HG03457 (cell line): Measurements from ENCODE around the gene SAMD8.

Experiments
- ATAC-seq: cut with Tn5 transposase; IDR thresholded peaks from one replicate; pipeline ENCODE4 v1.9.1; 2021; ENCODE audit warnings: moderate number of reproducible peaks; ENCODE audit not compliant: unreplicated experiment

SAMD8 gene

DNA sequence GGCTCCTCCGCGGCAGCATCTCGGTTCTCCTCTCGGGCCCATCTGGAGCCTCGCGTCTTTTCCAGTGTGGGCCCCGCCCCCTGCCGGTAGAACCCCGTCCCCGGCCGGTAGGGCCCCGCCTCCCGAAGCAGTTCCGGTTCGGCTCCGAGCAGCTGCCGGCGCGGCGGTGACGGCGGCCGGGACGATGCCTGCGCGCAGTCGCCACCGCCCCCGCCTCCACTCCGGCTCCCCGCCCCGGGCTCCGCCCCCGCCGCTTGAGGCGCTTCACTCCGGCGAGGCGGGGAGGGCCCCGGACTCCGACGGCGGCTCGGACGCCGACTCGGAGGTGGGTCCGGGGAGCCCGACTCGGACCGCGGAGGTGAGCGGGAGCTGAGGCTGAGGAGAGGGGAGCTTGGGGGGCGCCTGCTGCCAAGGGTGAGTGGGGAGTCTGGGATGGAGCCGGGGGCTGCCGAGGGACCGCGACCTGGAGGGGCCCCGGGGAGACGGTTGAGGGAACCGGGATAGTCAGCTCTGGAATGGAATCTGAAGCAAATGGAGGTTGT, at the start of gene SAMD8:
Gene SAMD8, plus strand, starts transcription at position 292 of the 542 bp plus-strand sequence. CDS start 38,873 bp downstream, outside the sequence.
- ATAC-seq: peak; percentile 70

DNA sequence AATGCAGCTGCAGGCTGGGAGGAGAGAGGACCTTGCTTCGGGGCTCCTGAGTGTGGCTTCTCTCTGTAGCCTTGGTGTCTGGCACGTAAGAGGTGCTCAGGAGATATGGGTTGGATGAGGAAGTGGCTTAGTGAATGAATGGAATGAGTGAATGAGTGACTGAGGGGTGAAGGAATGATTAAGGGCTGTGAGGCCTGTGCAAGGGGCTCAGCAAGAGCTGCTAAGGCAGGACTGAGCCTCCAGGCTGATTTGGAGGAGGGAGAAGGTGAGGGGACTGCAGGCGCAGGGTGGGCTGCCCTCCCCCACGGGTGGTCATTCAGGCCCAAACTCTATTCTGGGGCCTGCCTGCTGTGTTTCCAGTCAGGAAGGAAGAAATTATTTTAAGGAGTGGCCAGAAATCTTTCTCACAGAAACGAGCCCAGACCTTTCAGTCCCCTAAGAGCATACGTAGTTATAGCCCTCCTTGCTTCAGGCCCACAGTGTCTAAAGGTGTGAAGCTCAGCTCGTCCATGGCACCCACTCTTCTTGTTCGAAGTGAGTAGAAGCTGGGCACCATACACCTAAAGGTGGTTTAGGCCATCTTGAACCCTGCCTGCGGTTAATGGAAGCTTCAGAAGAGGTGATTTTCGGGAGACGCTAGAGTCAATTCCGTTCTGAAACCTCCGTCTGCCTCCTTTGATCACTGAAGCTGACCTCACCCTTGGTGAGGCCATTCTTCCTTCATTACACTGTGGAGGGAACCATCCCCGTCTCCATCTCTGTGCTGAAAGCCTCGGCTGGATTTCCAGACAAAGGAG, 49.5 kb upstream of the SAMD8 start:
- no peak for ATAC-seq

DNA sequence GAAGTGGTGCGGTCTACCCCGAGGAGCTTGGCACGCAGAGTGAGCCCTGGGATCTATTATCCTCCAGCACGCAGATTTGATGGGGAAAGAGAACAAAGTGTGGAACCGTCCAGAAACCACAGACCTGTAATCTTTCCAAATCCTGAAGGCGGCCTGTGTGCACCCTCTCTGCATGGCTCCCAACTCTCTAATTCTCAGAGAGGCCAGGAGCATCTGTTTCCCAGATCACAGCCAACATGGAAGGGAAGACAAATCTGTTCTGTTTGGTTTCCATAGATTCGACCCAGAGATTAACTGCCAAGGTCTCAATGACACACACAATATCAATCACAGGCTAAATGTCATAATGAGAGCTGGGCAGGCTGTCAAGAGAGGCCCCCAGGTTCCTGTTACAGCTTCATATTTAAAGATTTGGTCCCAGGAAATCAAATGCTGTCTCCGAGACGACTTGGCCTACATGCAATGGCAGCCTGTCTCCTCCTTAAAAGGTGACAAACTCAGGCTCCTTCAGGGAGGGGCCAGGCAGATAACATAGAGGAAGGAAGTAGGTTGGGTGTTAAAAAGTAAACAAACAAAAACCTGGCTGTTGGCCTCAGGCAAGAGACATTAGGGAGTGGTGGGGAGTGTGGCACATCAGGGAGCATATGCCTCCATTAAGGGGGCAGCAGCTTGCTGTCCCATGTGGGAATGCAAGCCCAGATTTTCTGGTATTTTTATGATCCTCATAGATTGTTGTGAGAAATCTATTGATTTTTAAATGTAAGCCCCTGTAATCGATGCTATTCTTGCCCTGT, 48.8 kb upstream of the SAMD8 start:
- no peak for ATAC-seq

DNA sequence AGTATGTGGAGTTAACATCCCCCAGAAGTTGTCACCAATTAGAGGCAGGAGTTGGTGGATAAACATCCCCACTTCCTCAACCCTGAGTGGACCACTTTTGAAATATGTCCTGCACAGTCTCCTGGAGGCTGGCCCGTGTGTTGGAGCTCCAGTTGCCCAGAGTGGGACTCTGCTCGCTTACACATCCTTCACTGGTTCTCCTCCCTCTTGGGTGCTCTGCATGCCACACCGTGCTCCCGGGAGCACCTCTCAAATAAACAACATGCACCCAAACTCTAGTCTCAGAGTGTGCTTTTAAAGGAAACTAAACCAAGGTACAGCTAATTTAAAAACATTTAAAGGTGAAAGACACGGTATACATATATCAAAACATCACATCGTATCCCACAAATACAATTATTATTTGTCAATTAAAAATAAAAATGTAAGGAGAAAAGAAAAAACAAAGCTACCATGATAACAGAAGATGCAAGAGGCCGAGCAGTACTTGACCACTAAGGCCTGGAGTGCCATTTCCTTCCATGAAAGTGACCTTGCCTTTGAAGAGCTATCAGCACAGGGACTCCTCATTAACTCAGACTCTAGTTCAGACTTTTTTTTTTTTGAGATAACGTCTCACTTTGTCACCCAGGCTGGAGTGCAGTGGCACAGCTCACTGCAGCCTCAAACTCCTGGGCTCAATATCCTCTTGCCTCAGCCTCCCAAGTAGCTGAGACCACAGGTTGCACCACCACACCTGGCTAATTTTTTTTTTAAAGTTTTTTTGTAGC, 47.8 kb upstream of the SAMD8 start:
- ATAC-seq: no peak

DNA sequence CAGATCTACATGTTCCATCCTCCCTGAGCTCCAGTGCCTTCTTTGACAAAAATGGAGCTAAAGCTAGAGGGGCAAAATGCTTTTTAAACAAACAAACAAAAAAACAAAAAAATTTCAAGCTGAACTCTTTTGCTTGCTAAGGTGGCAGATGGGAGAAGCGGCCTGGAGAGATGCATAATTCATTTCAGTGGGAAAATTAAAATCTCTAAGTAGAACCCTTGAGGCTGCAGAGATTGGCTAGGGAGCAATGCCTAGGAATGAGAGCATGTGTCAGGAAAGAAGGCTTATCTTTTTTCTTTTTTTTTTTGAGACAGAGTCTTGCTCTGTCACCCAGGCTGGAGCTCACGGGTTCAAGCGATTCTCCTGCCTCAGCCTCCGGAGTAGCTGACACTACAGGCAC, 46.4 kb upstream of the SAMD8 start:
- no peak for ATAC-seq

DNA sequence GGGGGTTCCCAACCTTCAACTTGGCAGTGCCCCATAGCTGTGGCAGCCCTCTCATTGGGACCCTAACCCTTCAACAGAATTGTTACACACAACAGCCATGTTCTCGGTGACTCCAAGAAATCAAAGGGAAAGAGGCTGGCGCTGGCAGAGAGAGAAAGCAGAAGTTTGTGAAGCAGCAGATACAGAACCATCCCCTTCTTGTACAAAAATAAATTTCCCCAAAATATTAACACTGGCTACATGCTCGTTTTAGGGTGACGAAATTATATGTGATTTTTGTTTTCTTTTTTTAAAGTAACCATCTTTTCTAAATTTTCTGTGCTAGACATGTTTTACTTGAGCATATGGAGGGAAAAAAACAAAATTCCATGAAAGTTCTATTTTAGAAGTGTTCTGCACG, 45.2 kb upstream of the SAMD8 start:
- no peak for ATAC-seq

DNA sequence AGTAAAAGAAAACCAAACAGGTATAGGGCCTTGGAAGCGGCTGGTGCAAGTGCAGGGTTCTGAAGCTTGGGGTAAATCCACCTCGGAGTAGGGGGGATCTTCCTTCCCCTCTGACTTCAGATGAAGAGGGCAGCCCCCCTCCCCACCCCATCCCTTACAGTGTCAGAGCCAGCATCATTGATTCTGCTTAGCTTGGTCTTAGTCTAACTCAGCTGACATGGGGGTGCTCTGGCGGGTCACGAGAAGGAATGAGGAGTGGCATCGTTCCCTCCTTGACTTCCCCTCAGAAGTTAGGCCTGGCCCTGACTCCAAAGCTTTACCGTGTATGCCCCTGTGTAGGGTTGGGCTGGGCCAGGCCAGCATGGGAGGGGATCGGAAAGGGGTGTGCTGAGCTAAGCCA, 44.2 kb upstream of the SAMD8 start:
- no peak for ATAC-seq

DNA sequence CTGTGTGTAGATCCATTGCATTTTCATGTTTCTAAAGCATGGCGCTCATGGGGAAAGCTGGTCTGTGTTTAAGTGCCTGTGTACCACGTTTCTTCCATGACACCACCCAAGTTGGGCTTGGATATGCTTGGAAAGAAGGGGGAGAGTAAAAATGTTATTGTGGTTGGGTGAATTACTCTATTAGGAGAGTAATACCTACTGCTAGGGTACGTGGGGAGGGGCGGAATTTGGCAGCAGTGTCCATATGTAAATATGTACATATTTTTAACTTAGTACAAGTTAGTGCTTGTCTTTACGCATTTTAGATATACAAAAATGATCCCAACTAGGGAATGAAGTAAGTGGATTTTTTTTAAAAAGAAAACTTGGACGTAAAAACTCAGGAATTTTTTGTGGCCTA, 42.9 kb upstream of the SAMD8 start:
- ATAC-seq: no peak

DNA sequence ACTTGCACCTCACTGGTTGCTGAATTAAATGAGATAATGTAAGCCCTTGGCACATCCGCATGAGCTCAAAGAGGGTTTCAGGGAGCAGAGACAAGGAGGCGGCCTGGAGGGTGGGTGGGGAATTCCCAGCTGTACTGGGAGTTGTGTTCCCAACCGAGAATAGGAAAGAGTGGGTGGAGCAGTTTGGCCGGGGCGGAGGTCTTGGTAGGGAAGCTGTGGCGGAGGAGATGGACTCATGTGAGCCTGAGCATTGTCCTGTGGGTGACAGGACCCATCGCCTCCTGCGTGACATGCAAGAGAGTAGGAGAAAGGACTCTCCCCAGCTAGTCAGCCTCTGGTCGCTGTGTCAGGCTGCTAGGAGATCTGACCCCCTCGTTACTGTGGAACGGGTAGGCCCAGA, 41.0 kb upstream of the SAMD8 start:
- no peak for ATAC-seq

DNA sequence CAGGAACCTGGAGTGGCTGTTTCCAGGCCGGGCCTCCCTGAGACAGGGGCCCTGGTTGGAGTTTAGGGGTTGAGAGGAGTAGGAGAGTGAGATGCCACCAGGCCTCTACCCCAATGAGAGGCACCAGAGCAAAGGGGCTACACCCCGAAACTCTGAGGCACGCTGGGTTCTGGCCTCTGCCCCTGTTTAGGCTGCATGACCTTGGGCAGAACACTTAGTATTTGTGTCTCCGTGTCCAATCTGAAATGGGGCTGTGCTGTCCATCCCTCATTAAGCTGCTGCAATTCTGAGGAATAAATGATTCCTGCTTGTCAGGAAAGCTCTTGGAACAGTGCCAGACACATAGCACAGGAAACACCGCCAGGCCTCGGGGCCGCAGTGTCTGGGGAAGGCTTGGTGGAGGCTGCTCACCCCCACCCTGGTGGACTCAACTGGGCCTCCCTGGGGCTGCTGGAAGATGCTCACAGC, 40.5 kb upstream of the SAMD8 start:
- no peak for ATAC-seq

DNA sequence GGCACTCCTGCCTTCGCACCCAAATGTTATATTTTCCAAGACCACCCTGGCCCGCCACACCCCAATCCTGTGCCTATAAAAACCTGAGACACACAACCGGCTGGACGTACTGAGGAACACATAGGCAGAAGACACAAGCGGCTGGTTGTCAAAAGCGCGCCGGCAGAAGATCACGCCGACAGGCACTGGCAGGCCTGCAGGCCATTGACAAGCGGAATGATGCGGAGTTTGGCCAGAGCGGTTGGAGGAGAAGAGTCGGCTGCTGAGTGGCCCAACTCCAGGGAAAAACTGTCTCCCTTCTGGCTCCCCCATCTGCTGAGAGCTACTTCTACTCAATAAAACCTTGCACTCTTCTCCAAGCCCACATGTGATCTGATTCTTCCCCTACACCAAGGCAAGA, 39.7 kb upstream of the SAMD8 start:
- ATAC-seq: no peak

DNA sequence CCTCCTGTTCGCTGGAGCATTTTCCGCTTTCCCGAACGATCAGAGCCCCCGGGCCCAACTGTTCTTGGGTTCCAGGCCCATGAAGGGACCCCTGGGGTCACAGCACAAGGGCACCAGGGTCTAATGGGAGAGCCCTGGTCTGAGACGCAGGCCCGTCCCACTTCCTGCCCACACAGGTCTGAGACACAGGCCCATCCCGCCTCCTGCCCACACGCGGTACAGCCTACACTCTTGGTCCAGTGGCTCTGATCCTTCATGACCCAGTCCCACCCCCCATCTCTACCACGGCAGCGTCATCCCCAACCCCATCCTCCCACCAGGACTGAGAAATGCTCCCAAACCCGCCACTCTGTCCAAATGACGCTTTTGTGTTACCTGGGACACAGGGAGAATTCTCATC, 38.7 kb upstream of the SAMD8 start:
- no peak for ATAC-seq

DNA sequence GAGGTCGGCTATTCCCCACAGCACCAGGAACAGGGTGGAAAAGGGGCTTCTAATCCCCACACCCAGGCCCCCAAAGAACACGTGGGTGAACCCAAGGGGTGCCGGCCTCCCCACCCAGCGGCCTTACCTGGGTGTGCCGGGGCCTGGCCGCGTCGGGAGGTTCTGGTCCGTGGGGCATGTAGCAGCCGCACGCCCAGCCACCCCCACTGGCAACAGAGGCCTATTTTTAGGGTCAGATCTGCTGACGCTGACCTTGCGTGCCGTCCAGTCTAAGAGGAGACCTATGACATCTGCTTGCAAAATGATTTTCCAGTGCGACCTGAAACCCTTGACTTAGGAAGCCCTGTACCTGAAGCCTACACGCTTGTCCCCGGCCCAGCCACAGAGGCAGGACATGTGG, 38.0 kb upstream of the SAMD8 start:
- ATAC-seq: no peak

DNA sequence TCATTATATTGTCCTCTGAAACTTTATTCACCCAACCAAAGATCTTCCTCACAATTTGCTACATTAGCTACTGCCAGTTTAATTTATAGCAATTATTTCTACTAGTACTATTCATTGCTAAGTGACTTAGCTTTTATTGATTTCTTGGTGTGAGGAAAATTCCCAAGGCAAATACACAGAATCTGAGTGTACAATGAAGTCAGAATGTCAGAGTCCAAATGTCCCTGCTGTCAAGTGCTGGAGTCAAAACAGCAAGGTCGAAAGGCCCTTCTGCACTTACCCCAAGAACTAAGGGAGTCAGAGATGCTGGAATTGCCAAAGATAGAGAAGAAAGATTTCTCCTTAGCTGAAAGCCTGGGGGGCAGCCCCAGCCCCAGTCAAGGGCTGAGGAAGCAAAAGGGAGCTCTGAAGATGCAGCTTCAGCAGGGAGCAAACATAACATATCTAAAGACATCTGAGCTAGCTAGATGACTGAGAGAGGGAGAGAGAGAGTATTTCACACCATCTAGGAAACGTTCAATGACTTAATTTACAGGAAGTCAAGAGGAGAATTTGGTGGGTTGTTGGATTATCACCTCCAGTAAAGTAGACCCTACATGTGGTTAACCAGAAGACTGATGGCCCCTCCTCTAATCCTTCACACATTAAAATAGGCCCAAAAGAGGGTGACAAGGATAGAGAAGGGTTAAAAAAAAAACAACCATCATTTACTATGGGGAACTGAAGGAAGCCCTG, 36.6 kb upstream of the SAMD8 start:
- ATAC-seq: no peak

DNA sequence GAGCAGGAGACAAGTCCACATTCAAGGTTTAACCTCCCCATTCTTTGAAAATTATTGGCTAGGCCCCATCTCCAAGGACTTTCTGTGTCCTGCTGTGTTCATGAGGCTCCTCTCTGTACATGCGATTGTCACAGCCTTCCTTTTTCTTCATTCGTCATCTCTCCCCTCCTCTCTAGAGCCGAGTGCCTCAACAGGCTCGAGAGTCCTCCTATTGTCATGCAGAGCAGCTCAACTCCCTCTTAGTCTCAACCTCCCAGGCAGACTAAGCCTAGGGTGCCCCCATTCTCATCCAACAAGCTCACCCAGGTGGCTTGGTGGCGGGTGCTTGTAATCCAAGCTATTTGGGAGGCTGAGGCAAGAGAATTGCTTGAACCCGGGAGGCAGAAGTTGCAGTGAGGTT, 35.1 kb upstream of the SAMD8 start:
- ATAC-seq: no peak

DNA sequence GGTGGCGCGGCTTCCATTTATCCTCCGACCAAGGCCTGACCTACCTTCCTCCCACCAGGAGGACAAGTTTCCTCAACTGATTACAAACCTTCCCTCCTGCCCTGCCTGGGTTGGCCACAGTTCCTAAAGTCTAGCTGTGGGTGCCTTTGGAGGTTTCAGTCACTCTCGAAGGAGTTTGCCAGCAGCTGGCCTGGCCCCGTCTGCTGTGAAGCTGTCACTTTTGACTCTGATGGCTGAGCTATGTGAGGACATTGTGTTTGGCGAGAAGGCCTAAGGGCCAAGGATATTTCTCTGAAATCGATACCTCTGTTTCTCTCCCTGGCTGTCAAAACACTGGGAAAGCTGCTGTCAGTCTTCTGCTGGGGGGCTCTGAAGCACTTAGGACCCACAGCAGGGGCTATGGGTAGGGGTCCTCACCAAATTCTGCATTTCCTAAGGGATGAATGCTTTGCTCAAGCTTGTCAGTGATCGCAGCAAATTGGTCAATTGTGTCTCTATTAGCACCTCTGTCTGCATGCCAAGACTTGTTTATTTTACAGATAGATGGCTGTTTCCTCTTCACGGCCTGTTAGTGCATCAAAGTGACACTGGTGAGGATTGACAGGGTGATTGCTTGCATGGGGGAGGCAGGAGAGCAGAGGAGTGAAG, 31.9 kb upstream of the SAMD8 start:
- ATAC-seq: no peak

DNA sequence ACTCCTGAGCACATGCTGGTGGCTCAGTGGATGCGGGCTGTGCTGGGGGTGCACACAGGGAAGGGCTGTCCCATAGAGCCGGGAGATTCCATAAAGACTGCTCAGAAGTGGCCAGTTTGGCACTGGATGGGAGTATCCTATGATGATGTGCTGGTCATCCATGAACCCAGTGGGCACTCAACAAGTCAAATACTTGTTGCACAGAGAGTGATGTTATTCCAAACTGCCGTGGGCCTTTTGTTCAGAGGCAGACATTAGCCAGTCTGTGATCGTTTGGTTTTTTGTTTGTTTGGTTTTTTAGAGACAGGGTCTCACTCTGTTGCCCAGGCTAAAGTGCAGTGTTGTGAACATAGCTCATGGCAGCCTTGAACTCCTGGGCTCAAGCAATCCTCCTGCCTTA, 30.9 kb upstream of the SAMD8 start:
- no peak for ATAC-seq

DNA sequence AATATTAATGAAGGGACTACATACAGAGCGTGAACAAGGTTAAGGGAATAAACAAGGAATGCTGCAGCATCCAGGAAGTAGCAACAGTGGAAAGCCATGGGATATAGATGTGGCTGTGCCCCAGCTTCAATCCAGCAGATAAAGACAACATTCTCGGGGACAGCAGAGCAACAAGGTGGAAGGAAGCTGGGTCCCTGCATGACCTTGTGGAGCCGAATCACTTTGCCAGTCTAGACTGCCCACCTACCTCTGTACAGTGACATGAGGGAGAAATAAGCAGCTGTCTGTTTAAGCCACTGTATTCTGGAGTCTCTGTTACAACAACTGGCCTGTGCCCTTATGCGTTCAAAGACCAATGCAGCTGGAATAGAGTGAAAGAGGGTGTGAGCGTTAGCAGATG, 30.1 kb upstream of the SAMD8 start:
- ATAC-seq: no peak

DNA sequence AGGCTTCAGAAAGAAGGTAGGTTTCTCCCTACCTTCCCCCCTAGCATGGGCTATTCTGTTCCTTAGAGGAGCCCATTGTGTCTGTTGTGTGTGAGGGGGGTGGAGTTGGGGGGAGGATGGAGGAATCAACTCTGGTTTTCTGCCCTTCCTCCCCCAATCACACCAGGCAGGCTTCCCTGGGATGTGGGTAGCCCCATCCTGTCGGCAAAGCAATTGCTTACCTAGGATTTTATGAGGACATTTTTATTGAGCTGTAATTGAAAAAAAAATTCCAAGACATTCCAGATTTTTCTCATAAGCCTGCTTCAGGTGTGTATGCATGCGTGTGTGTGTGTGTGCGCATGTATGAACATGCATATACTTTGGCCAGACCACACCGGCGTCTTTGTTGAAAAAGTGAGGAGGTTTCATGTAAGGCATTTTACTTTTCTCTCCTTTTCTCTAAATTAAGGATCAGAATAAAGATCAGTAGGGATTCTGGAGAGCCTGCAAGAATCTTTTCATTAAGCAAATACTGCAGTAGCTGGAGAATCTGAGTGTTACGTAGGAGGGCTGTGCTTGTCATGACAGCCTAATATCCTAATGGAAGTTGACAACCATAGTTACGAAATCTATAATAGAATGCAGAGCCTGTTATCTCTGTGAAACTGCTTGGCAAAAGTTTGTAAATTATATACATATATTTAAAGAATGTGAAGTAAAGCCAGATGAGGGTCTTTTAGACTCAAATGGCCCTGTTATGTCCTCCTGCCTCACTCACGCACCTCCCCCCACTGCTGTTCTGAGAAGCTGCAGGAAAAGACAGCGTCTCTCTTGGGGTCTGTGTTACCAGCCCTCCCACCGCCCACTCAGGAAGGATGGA, 27.3 kb upstream of the SAMD8 start:
- ATAC-seq: no peak
